ENCODE measurements around the gene TBC1D20. TPM values are rescaled to one million over a fixed set of nuclear protein-coding genes. Genes with fewer than 3 reads are reported as not detected.

TBC1D20 gene
- total RNA-seq, 3 donors from 2014 or later (not counting 1 experiment from before 2014, with no cell fraction given), result 32.5 to 47.6 (median 44.2) TPM

GRCh38 chr20:444862-445426 lies 17.4 kb downstream of the TBC1D20 start:
- Mint-ChIP-seq H3K4me3 (no peak overlapping the region), H3K27ac (peak overlapping the region; percentile 25 to 38), H3K36me3 (peaks cover 6% of the 10 kb centered on the region), H3K27me3 (ENCODE audit: low read depth in 2 of 2) (no peaks in the 10 kb centered on the region), H3K9me3 (no peaks in the 10 kb centered on the region), H3K4me1 (peaks cover 8 to 12% of the 10 kb centered on the region in 2 donors)
- ATAC-seq, result no peak
- no peaks in the 10 kb centered on the region for H3K27me3 ChIP-seq (ENCODE audit: control insufficient read depth, insufficient read depth, low read length)
- H3K4me1 ChIP-seq (ENCODE audit: control insufficient read depth, insufficient read depth, low read length), result no peaks in the 10 kb centered on the region
- intact Hi-C loops (cut with micrococcal nuclease), result no loop called here
- TF ChIP-seq, protein P1, sequence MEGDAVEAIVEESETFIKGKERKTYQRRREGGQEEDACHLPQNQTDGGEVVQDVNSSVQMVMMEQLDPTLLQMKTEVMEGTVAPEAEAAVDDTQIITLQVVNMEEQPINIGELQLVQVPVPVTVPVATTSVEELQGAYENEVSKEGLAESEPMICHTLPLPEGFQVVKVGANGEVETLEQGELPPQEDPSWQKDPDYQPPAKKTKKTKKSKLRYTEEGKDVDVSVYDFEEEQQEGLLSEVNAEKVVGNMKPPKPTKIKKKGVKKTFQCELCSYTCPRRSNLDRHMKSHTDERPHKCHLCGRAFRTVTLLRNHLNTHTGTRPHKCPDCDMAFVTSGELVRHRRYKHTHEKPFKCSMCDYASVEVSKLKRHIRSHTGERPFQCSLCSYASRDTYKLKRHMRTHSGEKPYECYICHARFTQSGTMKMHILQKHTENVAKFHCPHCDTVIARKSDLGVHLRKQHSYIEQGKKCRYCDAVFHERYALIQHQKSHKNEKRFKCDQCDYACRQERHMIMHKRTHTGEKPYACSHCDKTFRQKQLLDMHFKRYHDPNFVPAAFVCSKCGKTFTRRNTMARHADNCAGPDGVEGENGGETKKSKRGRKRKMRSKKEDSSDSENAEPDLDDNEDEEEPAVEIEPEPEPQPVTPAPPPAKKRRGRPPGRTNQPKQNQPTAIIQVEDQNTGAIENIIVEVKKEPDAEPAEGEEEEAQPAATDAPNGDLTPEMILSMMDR (IDR thresholded peaks at IDR 0.05), result no peak
- no peak overlapping the region for H3K27ac ChIP-seq (ENCODE audit: low read length)
- no peak for DNase-seq
- peaks cover 46% of the 10 kb centered on the region for H3K36me3 ChIP-seq (ENCODE audit: control insufficient read depth, insufficient read depth, low read length)
- no peak overlapping the region for H3K4me3 ChIP-seq (ENCODE audit: low read length)
- WGBS (ENCODE audit: insufficient coverage), result 94% methylated on average over 12 of the region's 12 CpGs
- no peaks in the 10 kb centered on the region for H3K9me3 ChIP-seq (ENCODE audit: control insufficient read depth, insufficient read depth, low read length)

- Histone ChIP-seq H3K9me3 (ENCODE audit: control insufficient read depth, insufficient read depth, low read length) (no peaks in the 10 kb centered on the region), H3K4me3 (ENCODE audit: low read length) (no peak overlapping the region), H3K27ac (ENCODE audit: low read length) (no peak overlapping the region), H3K27me3 (ENCODE audit: control insufficient read depth, insufficient read depth, low read length) (no peaks in the 10 kb centered on the region), H3K4me1 (ENCODE audit: control insufficient read depth, insufficient read depth, low read length) (peaks cover 6% of the 10 kb centered on the region), H3K36me3 (ENCODE audit: control insufficient read depth, insufficient read depth, low read length) (peaks cover 48% of the 10 kb centered on the region)
- no peaks in the 10 kb centered on the region for H3K9me3 Mint-ChIP-seq
- ATAC-seq (no peak), DNase-seq (no peak)
- H3K27ac Mint-ChIP-seq, result no peak overlapping the region
- TF ChIP-seq, protein P1 (IDR thresholded peaks at IDR 0.05), result no peak
- H3K4me3 Mint-ChIP-seq, result no peak overlapping the region
- intact Hi-C loops (cut with micrococcal nuclease), result no loop called here
- no peaks in the 10 kb centered on the region for H3K27me3 Mint-ChIP-seq (ENCODE audit: low read depth in 2 of 2)
- H3K4me1 Mint-ChIP-seq, result peaks cover 11 to 21% of the 10 kb centered on the region in 2 donors
- WGBS (ENCODE audit: insufficient coverage), result 100% methylated on average over 2 of the region's 3 CpGs
- H3K36me3 Mint-ChIP-seq, result peaks cover 6% of the 10 kb centered on the region
These were observed 18.2 kb downstream of the TBC1D20 start for GRCh38 chr20:444117-444516.

- Mint-ChIP-seq H3K9me3 (no peaks in the 10 kb centered on the region), H3K36me3 (peaks cover 6% of the 10 kb centered on the region), H3K27me3 (ENCODE audit: low read depth in 2 of 2) (no peaks in the 10 kb centered on the region), H3K4me1 (peaks cover 19 to 29% of the 10 kb centered on the region in 2 donors), H3K27ac (no peak overlapping the region), H3K4me3 (no peak overlapping the region)
- TF ChIP-seq, protein P1 (IDR thresholded peaks at IDR 0.05), result no peak
- DNase-seq, result no peak
- Histone ChIP-seq H3K36me3 (ENCODE audit: control insufficient read depth, insufficient read depth, low read length) (peaks cover 48% of the 10 kb centered on the region), H3K27ac (ENCODE audit: low read length) (no peak overlapping the region), H3K9me3 (ENCODE audit: control insufficient read depth, insufficient read depth, low read length) (no peaks in the 10 kb centered on the region), H3K27me3 (ENCODE audit: control insufficient read depth, insufficient read depth, low read length) (no peaks in the 10 kb centered on the region), H3K4me1 (ENCODE audit: control insufficient read depth, insufficient read depth, low read length) (peaks cover 15% of the 10 kb centered on the region), H3K4me3 (ENCODE audit: low read length) (no peak overlapping the region)
- intact Hi-C loops (cut with micrococcal nuclease), result no loop called here
- 94% methylated on average over 4 of the region's 4 CpGs for WGBS (ENCODE audit: insufficient coverage)
- no peak for ATAC-seq
These were observed 19.0 kb downstream of the TBC1D20 start for GRCh38 chr20:443223-443775.

DNA sequence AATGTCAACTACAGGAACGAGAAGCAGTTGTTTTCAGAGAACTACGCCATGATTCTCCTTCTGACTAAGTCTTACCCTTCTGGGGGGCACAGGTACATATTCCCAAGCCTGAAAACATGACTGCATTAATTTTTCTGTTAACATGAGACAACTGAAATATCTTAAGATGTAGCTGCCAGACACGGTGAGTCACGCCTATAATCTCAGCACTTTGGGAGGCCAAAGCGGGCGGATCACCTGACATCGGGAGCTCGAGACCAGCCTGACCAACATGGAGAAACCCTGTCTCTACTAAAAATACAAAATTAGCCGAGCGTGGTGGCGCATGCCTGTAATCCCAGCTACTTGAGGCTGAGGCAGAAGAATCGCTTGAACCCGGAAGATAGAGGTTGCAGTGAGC lies 21.7 kb downstream of the TBC1D20 start:
- TF ChIP-seq, protein P1 (IDR thresholded peaks at IDR 0.05), result no peak
- ATAC-seq (no peak), DNase-seq (no peak)
- Mint-ChIP-seq H3K27me3 (ENCODE audit: low read depth in 2 of 2) (no peaks in the 10 kb centered on the region), H3K36me3 (peaks cover 6% of the 10 kb centered on the region), H3K4me3 (no peak overlapping the region), H3K27ac (no peak overlapping the region), H3K9me3 (no peaks in the 10 kb centered on the region), H3K4me1 (peaks cover 37 to 46% of the 10 kb centered on the region in 2 donors)
- Histone ChIP-seq H3K4me3 (ENCODE audit: low read length) (no peak overlapping the region), H3K9me3 (ENCODE audit: control insufficient read depth, insufficient read depth, low read length) (no peaks in the 10 kb centered on the region), H3K27me3 (ENCODE audit: control insufficient read depth, insufficient read depth, low read length) (no peaks in the 10 kb centered on the region), H3K36me3 (ENCODE audit: control insufficient read depth, insufficient read depth, low read length) (peaks cover 52% of the 10 kb centered on the region), H3K4me1 (ENCODE audit: control insufficient read depth, insufficient read depth, low read length) (peaks cover 41% of the 10 kb centered on the region), H3K27ac (ENCODE audit: low read length) (no peak overlapping the region)
- WGBS (ENCODE audit: insufficient coverage), result 97% methylated on average over 13 of the region's 13 CpGs
- intact Hi-C loops (cut with micrococcal nuclease), result no loop called here

All from natural killer cell (primary cell).